GM13977 (cell line): ENCODE measurements around the gene OR5B3.

Experiments
- DNase-seq: peaks from one replicate; pipeline ENCODE4 v3.0.0; 2012; ENCODE audit warnings: low spot score
- in situ Hi-C: fragments of 300-500 bp; cut with MboI; formaldehyde crosslinking; loops from one replicate; pipeline ENCODE4 v1.12.0; 2022; ENCODE audit warnings: low sequenced_read_pairs, low pct_unique_long_range_greater_than_20kb, mixed read lengths, inconsistent platforms; ENCODE audit not compliant: unreplicated experiment
- TF ChIP-seq, protein P1 (sequence below): IDR thresholded peaks from 2 replicates; pipeline ENCODE4 v1.5.1; 2012; ENCODE audit warnings: mild to moderate bottlenecking, control low read depth; ENCODE audit not compliant: insufficient read depth; ENCODE audit errors: extremely low read depth, missing control alignments

OR5B3 gene

DNA sequence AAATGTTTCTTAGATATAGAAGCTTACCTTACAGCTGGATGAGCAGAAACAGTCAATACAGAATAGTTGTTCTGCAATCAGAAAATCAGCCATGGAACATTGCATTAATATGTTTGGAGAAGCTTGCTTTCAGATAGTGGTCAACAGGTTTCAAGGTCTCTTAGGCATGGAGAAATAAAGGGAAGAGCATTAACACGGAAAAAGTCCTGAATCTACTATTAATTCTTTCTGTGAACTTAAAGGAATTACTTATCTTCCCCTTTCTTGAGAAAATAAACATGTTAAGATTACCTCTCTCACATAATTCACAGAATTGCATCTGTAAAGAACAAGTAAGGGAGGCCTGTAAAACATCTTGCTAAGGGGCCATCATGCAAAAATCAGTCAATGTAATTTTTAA lies at the start of gene OR5B3:
TSS of gene OR5B3 (minus strand) at position 101 of the 400 bp plus-strand sequence. CDS start 3,465 bp downstream, outside the sequence.
- in situ Hi-C loops = no loop called here
- TF ChIP-seq, protein P1, sequence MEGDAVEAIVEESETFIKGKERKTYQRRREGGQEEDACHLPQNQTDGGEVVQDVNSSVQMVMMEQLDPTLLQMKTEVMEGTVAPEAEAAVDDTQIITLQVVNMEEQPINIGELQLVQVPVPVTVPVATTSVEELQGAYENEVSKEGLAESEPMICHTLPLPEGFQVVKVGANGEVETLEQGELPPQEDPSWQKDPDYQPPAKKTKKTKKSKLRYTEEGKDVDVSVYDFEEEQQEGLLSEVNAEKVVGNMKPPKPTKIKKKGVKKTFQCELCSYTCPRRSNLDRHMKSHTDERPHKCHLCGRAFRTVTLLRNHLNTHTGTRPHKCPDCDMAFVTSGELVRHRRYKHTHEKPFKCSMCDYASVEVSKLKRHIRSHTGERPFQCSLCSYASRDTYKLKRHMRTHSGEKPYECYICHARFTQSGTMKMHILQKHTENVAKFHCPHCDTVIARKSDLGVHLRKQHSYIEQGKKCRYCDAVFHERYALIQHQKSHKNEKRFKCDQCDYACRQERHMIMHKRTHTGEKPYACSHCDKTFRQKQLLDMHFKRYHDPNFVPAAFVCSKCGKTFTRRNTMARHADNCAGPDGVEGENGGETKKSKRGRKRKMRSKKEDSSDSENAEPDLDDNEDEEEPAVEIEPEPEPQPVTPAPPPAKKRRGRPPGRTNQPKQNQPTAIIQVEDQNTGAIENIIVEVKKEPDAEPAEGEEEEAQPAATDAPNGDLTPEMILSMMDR = no peak
- no peak for DNase-seq

- in situ Hi-C loops = no loop called here
- TF ChIP-seq, protein P1 = no peak
- DNase-seq = no peak
These were observed 44.9 kb upstream of the OR5B3 start for GRCh38 chr11:58451585-58451984.

- DNase-seq = no peak
- in situ Hi-C loops = loop anchor here (25.0 kb wide), 1 partner anchor 109 kb away; no protein-coding TSS in a partner anchor
- TF ChIP-seq, protein P1 = no peak
These were observed 39.6 kb upstream of the OR5B3 start for GRCh38 chr11:58446294-58446693.

- DNase-seq = no peak
- in situ Hi-C loops = loop anchor here (25.0 kb wide), 1 partner anchor 107 kb away; no protein-coding TSS in a partner anchor
These were observed 37.6 kb upstream of the OR5B3 start for GRCh38 chr11:58444300-58444699.

GRCh38 chr11:58442136-58442535 lies 35.5 kb upstream of the OR5B3 start, which contains the start of gene OR5B12:
Gene OR5B12 (minus strand): TSS chr11:58442236. CDS start chr11:58440151, 2,085 bp downstream.
- DNase-seq = no peak
- in situ Hi-C loops = loop anchor here (25.0 kb wide), 1 partner anchor 105 kb away; no protein-coding TSS in a partner anchor
- TF ChIP-seq, protein P1 = no peak

More at GRCh38 chr11:58444300-58444699, 37.6 kb upstream of the OR5B3 start:
- TF ChIP-seq, protein P1 = no peak

GRCh38 chr11:58438486-58438885 lies 31.8 kb upstream of the OR5B3 start:
- no peak for DNase-seq
- in situ Hi-C loops = loop anchor here (25.0 kb wide), 1 partner anchor 101 kb away; no protein-coding TSS in a partner anchor
- TF ChIP-seq, protein P1 = no peak
